ENCODE data around the gene PCBP1. TPM values are rescaled to one million over a fixed set of nuclear protein-coding genes. Genes with fewer than 3 reads are reported as not detected.

Gene PCBP1
- total and polyA plus RNA-seq, 9 of the 15 experiments (the other 6 are each of a cell fraction or from before 2014, with no cell fraction given): 19.2 to 407 (median 78.1) TPM

- peaks cover 14 to 34% of the 10 kb centered on the region in 2 experiments for H3K4me1 ChIP-seq (replicated peaks in 1 of 2; ENCODE audit: control insufficient read depth in 2 of 2, insufficient read depth in 2 of 2, low read length in 2 of 2)
- intact Hi-C loops (cut with micrococcal nuclease) (loop anchor here (1.0 to 5.0 kb wide), 2 partner anchors 19 to 203 kb away; partner anchors contain the start of gene SNRPG), in situ Hi-C loops (cut with MboI) (loop anchor here (5.0 kb wide), 1 partner anchor 33 kb away; no protein-coding TSS in a partner anchor)
- no peaks in the 10 kb centered on the region for H3K9me3 ChIP-seq (replicated peaks; ENCODE audit: control insufficient read depth, insufficient read depth, low read depth, low read length)
- no peak overlapping the region for H2AFZ ChIP-seq (ENCODE audit: low read depth, low read length)
- no peaks in the 10 kb centered on the region for H3K9me1 ChIP-seq (ENCODE audit: control insufficient read depth, insufficient read depth, low read length)
- DNase-seq (ENCODE audit: extremely low read depth in 1 of 4, low spot score in 3 of 4) (peak; percentile 65 to 75 (median 68)), FAIRE-seq (no peak), ATAC-seq (peak; percentile 29)
- peaks cover 31% of the 10 kb centered on the region for H3K36me3 ChIP-seq (ENCODE audit: control insufficient read depth, insufficient read depth, low read length)
- peak overlapping the region; percentile 100 for H3K27ac ChIP-seq (ENCODE audit: extremely low read depth, low read depth, low read length)
- no peaks in the 10 kb centered on the region for H3K27me3 ChIP-seq (ENCODE audit: control insufficient read depth in 2 of 2, insufficient read depth in 2 of 2, low read length in 2 of 2)
- POLR2A ChIA-PET: interaction anchor here (0.7 to 9.8 kb wide), 13 partner anchors 11 to 204 kb away, joined by 3 to 80 read pairs (median 5); partner anchors contain the start of genes MXD1 and SNRPG
- CTCF ChIA-PET (ENCODE audit: low intra/inter-chr PET ratio): interaction anchor here (0.6 to 1.3 kb wide), 2 partner anchors 52 to 54 kb away, joined by 3 read pairs; no protein-coding TSS in a partner anchor
- H3K4me3 ChIP-seq: peak overlapping the region; percentile 90
- peaks cover 46% of the 10 kb centered on the region for H3K79me2 ChIP-seq (ENCODE audit: control insufficient read depth, insufficient read depth, low read length)
- peak overlapping the region; percentile 99 to 100 for H3K9ac ChIP-seq (ENCODE audit: insufficient read depth in 1 of 2, low read depth in 2 of 2, low read length in 2 of 2)
- no peaks in the 10 kb centered on the region for H4K20me1 ChIP-seq (replicated peaks; ENCODE audit: control insufficient read depth, insufficient read depth, low read length)
- H3K4me2 ChIP-seq (ENCODE audit: insufficient read depth, low read length): peak overlapping the region; percentile 99
- no TSS peak for BruUV-seq (replicated peaks)
- WGBS (ENCODE audit: insufficient coverage, low coverage, missing lambda C conversion rate): 11% methylated on average over 5 of the region's 11 CpGs
- TF ChIP-seq POLR2AphosphoS5 (IDR thresholded peaks at IDR 0.05; ENCODE audit: control insufficient read depth, insufficient read depth, low read depth, low read length) (peak; percentile 51; the same call in 1 of the 2 replicates), POLR2A (conservative IDR thresholded peaks at IDR 0.05) (peak; percentile 62), SUPT5H (IDR thresholded peaks at IDR 0.05) (0 out of 2 replicates have a peak, but pooled peaks have one; percentile 35), ATF6 (CRISPR knock-in tag; IDR thresholded peaks at IDR 0.05) (no peak), NR2F6 (CRISPR knock-in tag; IDR thresholded peaks at IDR 0.05) (no peak), RBM25 (IDR thresholded peaks at IDR 0.05; ENCODE audit: low read depth, low read length, severe bottlenecking) (no peak), ZFPM2 (CRISPR knock-in tag; IDR thresholded peaks at IDR 0.05) (no peak), KLF10 (CRISPR knock-in tag; IDR thresholded peaks at IDR 0.05) (no peak), POLR3A (IDR thresholded peaks at IDR 0.05; ENCODE audit: borderline replicate concordance, extremely low read depth, insufficient read depth, insufficient read length) (no peak), SIN3A (IDR thresholded peaks at IDR 0.05; ENCODE audit: borderline replicate concordance in 2 of 2, control insufficient read depth in 1 of 2, low read depth in 2 of 2, low read length in 2 of 2) (0 out of 4 replicates have a peak, but pooled peaks of 1 of the 2 experiments have one; percentile 1), BRD4 (IDR thresholded peaks at IDR 0.05) (peak; percentile 52; the same call in 1 of the 2 replicates), ZNF41 (CRISPR knock-in tag; conservative IDR thresholded peaks at IDR 0.05) (no peak), DPF2 (IDR thresholded peaks at IDR 0.05) (0 out of 2 replicates have a peak, but pooled peaks have one; percentile 23), TAF1 (IDR thresholded peaks at IDR 0.05; ENCODE audit: control insufficient read depth, extremely low read depth, insufficient read depth, low read length, severe bottlenecking) (peak; percentile 47), EGR1 (conservative IDR thresholded peaks at IDR 0.05) (0 out of 2 replicates have a peak, but pooled peaks have one; percentile 2), CREM (IDR thresholded peaks at IDR 0.05; ENCODE audit: low read depth) (0 out of 2 replicates have a peak, but pooled peaks have one; percentile 8), SPI1 (IDR thresholded peaks at IDR 0.05; ENCODE audit: borderline replicate concordance, low read depth, low read length) (0 out of 2 replicates have a peak, but pooled peaks have one; percentile 8), MYC (IDR thresholded peaks at IDR 0.05; ENCODE audit: low read depth, low read length) (0 out of 2 replicates have a peak, but pooled peaks have one; percentile 16), MYC (CRISPR knock-in tag; IDR thresholded peaks at IDR 0.05; ENCODE audit: borderline replicate concordance, low read depth) (no peak)
- TF ChIP-seq, protein P1, sequence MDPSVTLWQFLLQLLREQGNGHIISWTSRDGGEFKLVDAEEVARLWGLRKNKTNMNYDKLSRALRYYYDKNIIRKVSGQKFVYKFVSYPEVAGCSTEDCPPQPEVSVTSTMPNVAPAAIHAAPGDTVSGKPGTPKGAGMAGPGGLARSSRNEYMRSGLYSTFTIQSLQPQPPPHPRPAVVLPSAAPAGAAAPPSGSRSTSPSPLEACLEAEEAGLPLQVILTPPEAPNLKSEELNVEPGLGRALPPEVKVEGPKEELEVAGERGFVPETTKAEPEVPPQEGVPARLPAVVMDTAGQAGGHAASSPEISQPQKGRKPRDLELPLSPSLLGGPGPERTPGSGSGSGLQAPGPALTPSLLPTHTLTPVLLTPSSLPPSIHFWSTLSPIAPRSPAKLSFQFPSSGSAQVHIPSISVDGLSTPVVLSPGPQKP (CRISPR knock-in tag; IDR thresholded peaks at IDR 0.05): no peak
Measured at GRCh38 chr2:70089220-70089982, 2.1 kb downstream of the PCBP1 start.

All from K562 (cell line).